HepG2 (cell line): ENCODE measurements around the gene NINJ2. TPM values are rescaled to one million over a fixed set of nuclear protein-coding genes. Genes with fewer than 3 reads are reported as not detected.

Experiments
- ARNTL ChIP-seq: sonication (generic); formaldehyde crosslinking; IDR thresholded peaks from 2 replicates; pipeline ENCODE4 v1.4.0; 2020; ENCODE audit warnings: mild to moderate bottlenecking, missing genetic modification reagents
- BRCA1 ChIP-seq: sonication (generic); formaldehyde crosslinking; IDR thresholded peaks from 2 replicates; pipeline ENCODE4 v1.4.0; 2020; ENCODE audit warnings: missing genetic modification reagents
- HNF4A ChIP-seq: sonication (generic); formaldehyde crosslinking; IDR thresholded peaks from 2 replicates; pipeline ENCODE4 v1.4.0; 2020; ENCODE audit warnings: missing genetic modification reagents
- KDM5B ChIP-seq: sonication (generic); formaldehyde crosslinking; IDR thresholded peaks from 2 replicates; pipeline ENCODE4 v1.4.0; 2020; ENCODE audit warnings: missing genetic modification reagents, mild to moderate bottlenecking, borderline replicate concordance
- MEF2D ChIP-seq: sonication (generic); formaldehyde crosslinking; IDR thresholded peaks from 2 replicates; pipeline ENCODE4 v1.5.1; 2020; ENCODE audit warnings: mild to moderate bottlenecking, missing genetic modification reagents
- MYC ChIP-seq: sonication (generic); formaldehyde crosslinking; IDR thresholded peaks from 2 replicates; pipeline ENCODE4 v1.9.0; 2021; ENCODE audit warnings: missing genetic modification reagents, borderline replicate concordance
- POLR2AphosphoS5 ChIP-seq: IDR thresholded peaks from 2 replicates; pipeline ENCODE4 v1.6.1; 2012; ENCODE audit warnings: low read depth, low read length
- YEATS2 ChIP-seq: sonication (generic); formaldehyde crosslinking; IDR thresholded peaks from 2 replicates; pipeline ENCODE4 v1.4.0; 2020; ENCODE audit warnings: missing genetic modification reagents, borderline replicate concordance
- ZGPAT ChIP-seq: IDR thresholded peaks from 2 replicates; pipeline ENCODE4 v1.6.1; 2016; ENCODE audit warnings: mild to moderate bottlenecking
- ZNF230 ChIP-seq: sonication (generic); formaldehyde crosslinking; IDR thresholded peaks from 2 replicates; pipeline ENCODE4 v1.4.0; 2020; ENCODE audit warnings: mild to moderate bottlenecking, missing genetic modification reagents
- ZNF292 ChIP-seq: sonication (generic); formaldehyde crosslinking; IDR thresholded peaks from 2 replicates; pipeline ENCODE4 v1.8.1; 2022; ENCODE audit warnings: mild to moderate bottlenecking, low read depth, missing genetic modification reagents, borderline replicate concordance
- ZNF629 ChIP-seq: sonication (generic); formaldehyde crosslinking; conservative IDR thresholded peaks from 2 replicates; pipeline ENCODE4 v1.5.0; 2020; ENCODE audit warnings: missing genetic modification reagents
- ZNF709 ChIP-seq: sonication (generic); formaldehyde crosslinking; IDR thresholded peaks from 2 replicates; pipeline ENCODE4 v1.5.0; 2020; ENCODE audit warnings: mild to moderate bottlenecking, missing genetic modification reagents
- ZNF710 ChIP-seq: sonication (generic); formaldehyde crosslinking; IDR thresholded peaks from 2 replicates; pipeline ENCODE4 v1.5.0; 2020; ENCODE audit warnings: mild to moderate bottlenecking, missing genetic modification reagents, borderline replicate concordance
- ZNF781 ChIP-seq: sonication (generic); formaldehyde crosslinking; IDR thresholded peaks from 2 replicates; pipeline ENCODE4 v1.5.1; 2020; ENCODE audit warnings: borderline replicate concordance, mild to moderate bottlenecking, missing genetic modification reagents; ENCODE audit errors: not compliant biosample characterization
- ZSCAN9 ChIP-seq: IDR thresholded peaks from 2 replicates; pipeline ENCODE4 v1.6.1; 2016; ENCODE audit warnings: borderline replicate concordance
- polyA plus RNA-seq, 8 experiments: library from polyadenylated mRNA; depleted of rRNA in 3 of 8; stranded (reverse) in 7 of 8; unstranded in 1 of 8; fragments of >200 nt; fragmentation: Illumina TruSeq in 4 of 8; extraction: Trizol in 4 of 8; gene quantifications; 2 replicates each; pipeline versions ENCODE4 v1.2.1 to v1.2.3, GENCODE V29; 2011 to 2016; ENCODE audit warnings: low read depth in 4 of 8, missing spikeins in 1 of 8, mixed read lengths in 1 of 8; ENCODE audit not compliant: insufficient read depth in 1 of 8
- total RNA-seq, 5 experiments: library from RNA; depleted of rRNA; stranded (reverse); fragments of >200 nt; fragmentation: Illumina TruSeq; extraction: Trizol; gene quantifications; 2 replicates each; pipeline ENCODE4 v1.2.3, GENCODE V29; 2016; ENCODE audit warnings: low read depth in 1 of 5
- TF ChIP-seq, protein P1 (sequence below): sonication (generic); formaldehyde crosslinking; IDR thresholded peaks from 2 replicates; pipeline ENCODE4 v1.4.0; 2020; ENCODE audit warnings: mild to moderate bottlenecking, missing genetic modification reagents
- TF ChIP-seq, protein P2 (sequence below): sonication (generic); formaldehyde crosslinking; IDR thresholded peaks from 2 replicates; pipeline ENCODE4 v1.5.0; 2020; ENCODE audit warnings: missing genetic modification reagents
- TF ChIP-seq, protein P3 (sequence below): sonication (generic); formaldehyde crosslinking; IDR thresholded peaks from 2 replicates; pipeline ENCODE4 v1.4.0; 2020; ENCODE audit warnings: missing genetic modification reagents

NINJ2 gene
- total and polyA plus RNA-seq, 2 of the 13 experiments (the other 11 are each of a cell fraction or from before 2014, with no cell fraction given) = 0.62 to 3.8 TPM

- TF ChIP-seq ZGPAT (CRISPR knock-in tag) (peak; percentile 74; the same call in 1 of the 2 replicates), ZNF710 (CRISPR knock-in tag) (0 out of 2 replicates have a peak, but pooled peaks have one; percentile 35), HNF4A (CRISPR knock-in tag) (peak; percentile 30; the same call in 1 of the 2 replicates), BRCA1 (CRISPR knock-in tag) (0 out of 2 replicates have a peak, but pooled peaks have one; percentile 51), ZNF629 (CRISPR knock-in tag) (peak; percentile 33; the same call in 1 of the 2 replicates), MYC (CRISPR knock-in tag) (peak; percentile 48; the same call in 1 of the 2 replicates), ZNF230 (CRISPR knock-in tag) (0 out of 2 replicates have a peak, but pooled peaks have one; percentile 16), KDM5B (CRISPR knock-in tag) (peak; percentile 27; the same call in 1 of the 2 replicates), ZSCAN9 (CRISPR knock-in tag) (peak; percentile 20; the same call in 1 of the 2 replicates), ZNF709 (CRISPR knock-in tag) (peak; percentile 79), ZNF292 (peak; percentile 57; the same call in 1 of the 2 replicates), ARNTL (CRISPR knock-in tag) (peak; percentile 89), ZNF781 (peak; percentile 56), MEF2D (CRISPR knock-in tag) (peak; percentile 95), YEATS2 (CRISPR knock-in tag) (0 out of 2 replicates have a peak, but pooled peaks have one; percentile 54), POLR2AphosphoS5 (peak; percentile 78)
- TF ChIP-seq, protein P1, sequence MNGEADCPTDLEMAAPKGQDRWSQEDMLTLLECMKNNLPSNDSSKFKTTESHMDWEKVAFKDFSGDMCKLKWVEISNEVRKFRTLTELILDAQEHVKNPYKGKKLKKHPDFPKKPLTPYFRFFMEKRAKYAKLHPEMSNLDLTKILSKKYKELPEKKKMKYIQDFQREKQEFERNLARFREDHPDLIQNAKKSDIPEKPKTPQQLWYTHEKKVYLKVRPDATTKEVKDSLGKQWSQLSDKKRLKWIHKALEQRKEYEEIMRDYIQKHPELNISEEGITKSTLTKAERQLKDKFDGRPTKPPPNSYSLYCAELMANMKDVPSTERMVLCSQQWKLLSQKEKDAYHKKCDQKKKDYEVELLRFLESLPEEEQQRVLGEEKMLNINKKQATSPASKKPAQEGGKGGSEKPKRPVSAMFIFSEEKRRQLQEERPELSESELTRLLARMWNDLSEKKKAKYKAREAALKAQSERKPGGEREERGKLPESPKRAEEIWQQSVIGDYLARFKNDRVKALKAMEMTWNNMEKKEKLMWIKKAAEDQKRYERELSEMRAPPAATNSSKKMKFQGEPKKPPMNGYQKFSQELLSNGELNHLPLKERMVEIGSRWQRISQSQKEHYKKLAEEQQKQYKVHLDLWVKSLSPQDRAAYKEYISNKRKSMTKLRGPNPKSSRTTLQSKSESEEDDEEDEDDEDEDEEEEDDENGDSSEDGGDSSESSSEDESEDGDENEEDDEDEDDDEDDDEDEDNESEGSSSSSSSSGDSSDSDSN (CRISPR knock-in tag) = peak; percentile 29; the same call in 1 of the 2 replicates
- TF ChIP-seq, protein P2, sequence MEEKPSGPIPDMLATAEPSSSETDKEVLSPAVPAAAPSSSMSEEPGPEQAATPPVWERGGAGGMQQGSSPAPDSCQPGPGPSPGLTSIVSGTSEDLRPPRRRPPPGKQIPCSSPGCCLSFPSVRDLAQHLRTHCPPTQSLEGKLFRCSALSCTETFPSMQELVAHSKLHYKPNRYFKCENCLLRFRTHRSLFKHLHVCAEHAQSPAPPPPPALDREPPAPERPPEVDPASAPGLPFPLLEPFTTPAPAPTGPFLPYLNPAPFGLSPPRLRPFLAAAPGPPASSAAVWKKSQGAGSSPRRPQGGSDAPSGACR (CRISPR knock-in tag) = peak; percentile 70; the same call in 1 of the 2 replicates
- TF ChIP-seq, protein P3, sequence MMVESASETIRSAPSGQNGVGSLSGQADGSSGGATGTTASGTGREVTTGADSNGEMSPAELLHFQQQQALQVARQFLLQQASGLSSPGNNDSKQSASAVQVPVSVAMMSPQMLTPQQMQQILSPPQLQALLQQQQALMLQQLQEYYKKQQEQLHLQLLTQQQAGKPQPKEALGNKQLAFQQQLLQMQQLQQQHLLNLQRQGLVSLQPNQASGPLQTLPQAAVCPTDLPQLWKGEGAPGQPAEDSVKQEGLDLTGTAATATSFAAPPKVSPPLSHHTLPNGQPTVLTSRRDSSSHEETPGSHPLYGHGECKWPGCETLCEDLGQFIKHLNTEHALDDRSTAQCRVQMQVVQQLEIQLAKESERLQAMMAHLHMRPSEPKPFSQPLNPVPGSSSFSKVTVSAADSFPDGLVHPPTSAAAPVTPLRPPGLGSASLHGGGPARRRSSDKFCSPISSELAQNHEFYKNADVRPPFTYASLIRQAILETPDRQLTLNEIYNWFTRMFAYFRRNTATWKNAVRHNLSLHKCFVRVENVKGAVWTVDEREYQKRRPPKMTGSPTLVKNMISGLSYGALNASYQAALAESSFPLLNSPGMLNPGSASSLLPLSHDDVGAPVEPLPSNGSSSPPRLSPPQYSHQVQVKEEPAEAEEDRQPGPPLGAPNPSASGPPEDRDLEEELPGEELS (CRISPR knock-in tag) = peak; percentile 73
These were observed 85.1 kb downstream of the NINJ2 start (continued) for GRCh38 chr12:577994-578747.
